NB4 (cell line): ENCODE results near the gene ANTXR1.

Source experiments
- DNase-seq: peaks from one replicate; pipeline ENCODE4 v3.0.0; 2010; ENCODE audit warnings: low read depth
- H3K4me3 ChIP-seq: one replicate; pipeline ENCODE4 v1.5.1; 2011; ENCODE audit warnings: mild to moderate bottlenecking, low read depth, low read length, moderate library complexity
- CTCF ChIP-seq: IDR thresholded peaks from one replicate; pipeline ENCODE4 v1.5.1; 2012; ENCODE audit warnings: low read depth, low read length
- MAX ChIP-seq: IDR thresholded peaks from 2 replicates; pipeline ENCODE4 v1.6.1; 2011; ENCODE audit warnings: low read depth, low read length
- MYC ChIP-seq: IDR thresholded peaks from 2 replicates; pipeline ENCODE4 v1.6.1; 2011; ENCODE audit warnings: low read depth, low read length
- POLR2A ChIP-seq: IDR thresholded peaks from 2 replicates; pipeline ENCODE4 v1.6.1; 2011; ENCODE audit warnings: mild to moderate bottlenecking; ENCODE audit not compliant: insufficient read length; ENCODE audit errors: extremely low read depth

The ANTXR1 gene

DNA sequence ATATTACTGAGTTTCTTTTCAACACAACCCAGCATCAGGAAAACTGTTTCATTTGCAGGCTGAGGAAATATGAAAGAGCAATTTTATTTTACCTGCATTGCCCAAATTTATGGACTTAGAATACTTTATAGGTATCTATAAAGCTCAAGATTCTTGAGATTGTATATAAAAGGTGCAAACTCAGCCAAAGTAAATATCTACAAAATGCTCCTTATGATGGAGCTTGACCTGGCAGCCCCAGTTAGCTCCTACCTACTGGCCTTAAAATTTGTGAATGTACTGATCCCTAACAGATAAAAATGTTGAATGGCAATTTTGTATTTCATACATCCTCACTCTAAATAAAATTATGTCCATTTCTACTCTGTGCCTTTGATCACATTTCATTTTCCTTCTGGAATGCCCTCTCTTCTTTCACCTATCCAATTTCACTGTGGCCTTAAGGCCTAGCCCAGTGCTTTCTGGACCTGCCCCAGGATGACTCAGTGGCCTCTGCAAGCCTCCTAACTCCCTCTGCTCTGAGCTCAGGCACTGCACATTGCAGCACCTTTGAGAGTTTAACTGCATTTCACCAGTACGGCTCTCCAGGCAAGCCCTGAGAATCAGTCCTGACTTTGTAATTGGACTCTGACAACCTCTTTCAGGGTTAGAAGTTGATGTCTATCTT lies 125.9 kb downstream of the ANTXR1 start:
- TF ChIP-seq MYC (no peak), CTCF (no peak), POLR2A (no peak), MAX (no peak)
- DNase-seq = no peak
- no peak overlapping the region for H3K4me3 ChIP-seq

DNA sequence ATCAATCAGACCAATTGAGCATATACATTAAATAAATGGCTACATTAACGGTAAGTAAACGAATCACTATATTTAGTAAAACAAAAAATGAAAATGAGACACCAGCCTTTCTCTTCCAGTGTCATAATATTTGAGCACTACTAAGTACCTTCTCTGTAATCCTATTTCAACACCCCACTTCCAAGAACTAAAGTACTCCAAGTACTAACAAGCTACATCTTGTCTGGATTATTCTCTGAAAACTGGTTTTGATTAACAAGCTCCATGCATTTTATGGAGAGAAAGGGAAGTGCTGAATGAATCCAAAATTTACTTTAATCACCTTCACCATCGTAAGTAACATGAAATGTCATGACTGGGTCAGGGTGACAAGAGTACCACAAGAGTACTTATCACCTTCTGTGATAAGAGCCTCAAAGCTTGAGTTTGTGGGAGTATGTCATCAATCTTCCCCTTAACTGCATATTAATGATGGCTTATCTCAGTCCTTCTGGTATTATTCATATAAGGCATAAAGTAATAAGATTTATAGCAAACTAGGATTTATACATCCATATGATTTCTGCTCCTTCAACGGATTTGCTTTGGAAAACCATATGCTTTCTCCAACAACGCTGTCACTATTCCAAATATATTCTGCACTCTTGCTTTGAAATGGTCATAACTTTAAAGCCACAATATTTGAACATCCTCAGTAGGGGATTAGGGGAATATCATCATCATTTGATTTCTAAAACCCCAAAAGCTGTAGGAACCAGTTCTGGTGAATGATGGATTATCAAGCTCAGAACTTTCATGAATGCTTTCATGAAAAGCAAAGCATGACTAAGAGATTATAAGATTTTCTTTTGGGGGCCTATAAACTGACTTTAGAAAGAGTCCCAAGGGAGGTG lies 127.0 kb downstream of the ANTXR1 start:
- TF ChIP-seq MAX (no peak), CTCF (no peak)
- DNase-seq = no peak
- H3K4me3 ChIP-seq = no peak overlapping the region

DNA sequence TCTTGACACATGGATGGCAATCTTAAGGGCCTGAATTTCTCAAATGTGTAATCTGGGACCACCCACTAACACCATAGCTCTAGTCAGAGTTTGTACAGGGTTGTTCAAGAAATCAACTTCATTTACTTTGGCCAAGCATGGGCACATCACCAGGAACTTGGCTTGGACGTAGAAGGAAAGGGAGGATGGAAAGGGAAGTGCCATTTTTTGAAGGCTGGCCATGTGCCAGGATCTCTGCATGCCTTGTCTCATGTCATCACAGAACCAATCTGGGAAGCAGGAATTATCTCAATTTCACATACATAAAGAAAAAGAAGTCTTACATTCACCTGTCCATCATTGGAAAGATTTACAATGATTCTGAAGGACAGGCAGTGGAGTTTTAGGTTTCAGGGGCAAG lies 128.1 kb downstream of the ANTXR1 start:
- DNase-seq = no peak
- H3K4me3 ChIP-seq = no peak overlapping the region
- no peak for TF ChIP-seq POLR2A
- TF ChIP-seq MAX = no peak
- no peak for TF ChIP-seq CTCF
- no peak for TF ChIP-seq MYC

GRCh38 chr2:69143748-69144360 lies 130.9 kb downstream of the ANTXR1 start:
- no peak for DNase-seq
- TF ChIP-seq MAX (no peak), MYC (no peak), POLR2A (no peak)
- no peak overlapping the region for H3K4me3 ChIP-seq

GRCh38 chr2:69145204-69145603 lies 132.2 kb downstream of the ANTXR1 start:
- TF ChIP-seq POLR2A (no peak), MAX (no peak), CTCF (no peak), MYC (no peak)
- DNase-seq = no peak
- H3K4me3 ChIP-seq = no peak overlapping the region
